HepG2 (cell line): Measurements from ENCODE around the gene INTS14. TPM values are rescaled to one million over a fixed set of nuclear protein-coding genes. Genes with fewer than 3 reads are reported as not detected.

Source experiments
- ARNTL ChIP-seq: sonication (generic); formaldehyde crosslinking; IDR thresholded peaks from 2 replicates; pipeline ENCODE4 v1.4.0; 2020; ENCODE audit warnings: mild to moderate bottlenecking, missing genetic modification reagents
- ESRRA ChIP-seq: sonication (generic); formaldehyde crosslinking; IDR thresholded peaks from 2 replicates; pipeline ENCODE4 v1.5.1; 2020; ENCODE audit warnings: mild to moderate bottlenecking, low read depth, missing genetic modification reagents
- JDP2 ChIP-seq: sonication (generic); formaldehyde crosslinking; IDR thresholded peaks from 2 replicates; pipeline ENCODE4 v1.8.1; 2022; ENCODE audit warnings: missing genetic modification reagents, borderline replicate concordance
- ZBTB1 ChIP-seq: sonication (generic); formaldehyde crosslinking; IDR thresholded peaks from 2 replicates; pipeline ENCODE4 v1.4.0; 2020; ENCODE audit warnings: missing genetic modification reagents, borderline replicate concordance
- ZNF407 ChIP-seq: sonication (generic); formaldehyde crosslinking; IDR thresholded peaks from one replicate; pipeline ENCODE4 v1.5.1; 2020; ENCODE audit warnings: mild to moderate bottlenecking, missing genetic modification reagents; ENCODE audit errors: not compliant biosample characterization
- ZNF784 ChIP-seq: sonication (generic); formaldehyde crosslinking; IDR thresholded peaks from 2 replicates; pipeline ENCODE4 v1.5.1; 2020; ENCODE audit warnings: missing genetic modification reagents, mild to moderate bottlenecking, borderline replicate concordance
- polyA plus RNA-seq, 8 experiments: library from polyadenylated mRNA; depleted of rRNA in 3 of 8; stranded (reverse) in 7 of 8; unstranded in 1 of 8; fragments of >200 nt; fragmentation: Illumina TruSeq in 4 of 8; extraction: Trizol in 4 of 8; gene quantifications; 2 replicates each; pipeline versions ENCODE4 v1.2.1 to v1.2.3, GENCODE V29; 2011 to 2016; ENCODE audit warnings: low read depth in 4 of 8, missing spikeins in 1 of 8, mixed read lengths in 1 of 8; ENCODE audit not compliant: insufficient read depth in 1 of 8
- total RNA-seq, 5 experiments: library from RNA; depleted of rRNA; stranded (reverse); fragments of >200 nt; fragmentation: Illumina TruSeq; extraction: Trizol; gene quantifications; 2 replicates each; pipeline ENCODE4 v1.2.3, GENCODE V29; 2016; ENCODE audit warnings: low read depth in 1 of 5
- TF ChIP-seq, protein P1 (sequence below): sonication (generic); formaldehyde crosslinking; IDR thresholded peaks from 2 replicates; pipeline ENCODE4 v1.4.0; 2020; ENCODE audit warnings: missing genetic modification reagents, borderline replicate concordance
- TF ChIP-seq, protein P2 (sequence below): IDR thresholded peaks from 2 replicates; pipeline ENCODE4 v1.6.1; 2016; ENCODE audit warnings: low read depth, missing genetic modification reagents, missing compliant biosample characterization

Gene INTS14
- total and polyA plus RNA-seq, 2 of the 13 experiments (the other 11 are each of a cell fraction or from before 2014, with no cell fraction given): 41.4 to 52.0 TPM

GRCh38 chr15:65556622-65557021, 54.3 kb downstream of the INTS14 start (continued):
- TF ChIP-seq, protein P1, sequence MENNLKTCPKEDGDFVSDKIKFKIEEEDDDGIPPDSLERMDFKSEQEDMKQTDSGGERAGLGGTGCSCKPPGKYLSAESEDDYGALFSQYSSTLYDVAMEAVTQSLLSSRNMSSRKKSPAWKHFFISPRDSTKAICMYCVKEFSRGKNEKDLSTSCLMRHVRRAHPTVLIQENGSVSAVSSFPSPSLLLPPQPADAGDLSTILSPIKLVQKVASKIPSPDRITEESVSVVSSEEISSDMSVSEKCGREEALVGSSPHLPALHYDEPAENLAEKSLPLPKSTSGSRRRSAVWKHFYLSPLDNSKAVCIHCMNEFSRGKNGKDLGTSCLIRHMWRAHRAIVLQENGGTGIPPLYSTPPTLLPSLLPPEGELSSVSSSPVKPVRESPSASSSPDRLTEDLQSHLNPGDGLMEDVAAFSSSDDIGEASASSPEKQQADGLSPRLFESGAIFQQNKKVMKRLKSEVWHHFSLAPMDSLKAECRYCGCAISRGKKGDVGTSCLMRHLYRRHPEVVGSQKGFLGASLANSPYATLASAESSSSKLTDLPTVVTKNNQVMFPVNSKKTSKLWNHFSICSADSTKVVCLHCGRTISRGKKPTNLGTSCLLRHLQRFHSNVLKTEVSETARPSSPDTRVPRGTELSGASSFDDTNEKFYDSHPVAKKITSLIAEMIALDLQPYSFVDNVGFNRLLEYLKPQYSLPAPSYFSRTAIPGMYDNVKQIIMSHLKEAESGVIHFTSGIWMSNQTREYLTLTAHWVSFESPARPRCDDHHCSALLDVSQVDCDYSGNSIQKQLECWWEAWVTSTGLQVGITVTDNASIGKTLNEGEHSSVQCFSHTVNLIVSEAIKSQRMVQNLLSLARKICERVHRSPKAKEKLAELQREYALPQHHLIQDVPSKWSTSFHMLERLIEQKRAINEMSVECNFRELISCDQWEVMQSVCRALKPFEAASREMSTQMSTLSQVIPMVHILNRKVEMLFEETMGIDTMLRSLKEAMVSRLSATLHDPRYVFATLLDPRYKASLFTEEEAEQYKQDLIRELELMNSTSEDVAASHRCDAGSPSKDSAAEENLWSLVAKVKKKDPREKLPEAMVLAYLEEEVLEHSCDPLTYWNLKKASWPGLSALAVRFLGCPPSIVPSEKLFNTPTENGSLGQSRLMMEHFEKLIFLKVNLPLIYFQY: no peak
- TF ChIP-seq, protein P2, sequence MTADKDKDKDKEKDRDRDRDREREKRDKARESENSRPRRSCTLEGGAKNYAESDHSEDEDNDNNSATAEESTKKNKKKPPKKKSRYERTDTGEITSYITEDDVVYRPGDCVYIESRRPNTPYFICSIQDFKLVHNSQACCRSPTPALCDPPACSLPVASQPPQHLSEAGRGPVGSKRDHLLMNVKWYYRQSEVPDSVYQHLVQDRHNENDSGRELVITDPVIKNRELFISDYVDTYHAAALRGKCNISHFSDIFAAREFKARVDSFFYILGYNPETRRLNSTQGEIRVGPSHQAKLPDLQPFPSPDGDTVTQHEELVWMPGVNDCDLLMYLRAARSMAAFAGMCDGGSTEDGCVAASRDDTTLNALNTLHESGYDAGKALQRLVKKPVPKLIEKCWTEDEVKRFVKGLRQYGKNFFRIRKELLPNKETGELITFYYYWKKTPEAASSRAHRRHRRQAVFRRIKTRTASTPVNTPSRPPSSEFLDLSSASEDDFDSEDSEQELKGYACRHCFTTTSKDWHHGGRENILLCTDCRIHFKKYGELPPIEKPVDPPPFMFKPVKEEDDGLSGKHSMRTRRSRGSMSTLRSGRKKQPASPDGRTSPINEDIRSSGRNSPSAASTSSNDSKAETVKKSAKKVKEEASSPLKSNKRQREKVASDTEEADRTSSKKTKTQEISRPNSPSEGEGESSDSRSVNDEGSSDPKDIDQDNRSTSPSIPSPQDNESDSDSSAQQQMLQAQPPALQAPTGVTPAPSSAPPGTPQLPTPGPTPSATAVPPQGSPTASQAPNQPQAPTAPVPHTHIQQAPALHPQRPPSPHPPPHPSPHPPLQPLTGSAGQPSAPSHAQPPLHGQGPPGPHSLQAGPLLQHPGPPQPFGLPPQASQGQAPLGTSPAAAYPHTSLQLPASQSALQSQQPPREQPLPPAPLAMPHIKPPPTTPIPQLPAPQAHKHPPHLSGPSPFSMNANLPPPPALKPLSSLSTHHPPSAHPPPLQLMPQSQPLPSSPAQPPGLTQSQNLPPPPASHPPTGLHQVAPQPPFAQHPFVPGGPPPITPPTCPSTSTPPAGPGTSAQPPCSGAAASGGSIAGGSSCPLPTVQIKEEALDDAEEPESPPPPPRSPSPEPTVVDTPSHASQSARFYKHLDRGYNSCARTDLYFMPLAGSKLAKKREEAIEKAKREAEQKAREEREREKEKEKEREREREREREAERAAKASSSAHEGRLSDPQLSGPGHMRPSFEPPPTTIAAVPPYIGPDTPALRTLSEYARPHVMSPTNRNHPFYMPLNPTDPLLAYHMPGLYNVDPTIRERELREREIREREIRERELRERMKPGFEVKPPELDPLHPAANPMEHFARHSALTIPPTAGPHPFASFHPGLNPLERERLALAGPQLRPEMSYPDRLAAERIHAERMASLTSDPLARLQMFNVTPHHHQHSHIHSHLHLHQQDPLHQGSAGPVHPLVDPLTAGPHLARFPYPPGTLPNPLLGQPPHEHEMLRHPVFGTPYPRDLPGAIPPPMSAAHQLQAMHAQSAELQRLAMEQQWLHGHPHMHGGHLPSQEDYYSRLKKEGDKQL (CRISPR knock-in tag): no peak
- no peak for TF ChIP-seq ZNF784 (CRISPR knock-in tag)
- no peak for TF ChIP-seq ZNF407 (CRISPR knock-in tag)
- no peak for TF ChIP-seq ZBTB1 (CRISPR knock-in tag)
- no peak for TF ChIP-seq ARNTL (CRISPR knock-in tag)
- no peak for TF ChIP-seq ESRRA (CRISPR knock-in tag)
- TF ChIP-seq JDP2: no peak
